HG03342 (cell line): ENCODE measurements around the gene WNT6.
"Not testable (repeated sequence)": the region's sequence is repeated elsewhere in the genome, so short reads cannot be mapped to it uniquely, and the experiment has no call there.

Experiments
- ATAC-seq: cut with Tn5 transposase; IDR thresholded peaks from one replicate; pipeline ENCODE4 v1.9.1; 2021; ENCODE audit warnings: mild to moderate bottlenecking, moderate library complexity; ENCODE audit not compliant: unreplicated experiment

The WNT6 gene

GRCh38 chr2:218830526-218831306 lies 28.9 kb upstream of the WNT6 start:
- no peak for ATAC-seq

DNA sequence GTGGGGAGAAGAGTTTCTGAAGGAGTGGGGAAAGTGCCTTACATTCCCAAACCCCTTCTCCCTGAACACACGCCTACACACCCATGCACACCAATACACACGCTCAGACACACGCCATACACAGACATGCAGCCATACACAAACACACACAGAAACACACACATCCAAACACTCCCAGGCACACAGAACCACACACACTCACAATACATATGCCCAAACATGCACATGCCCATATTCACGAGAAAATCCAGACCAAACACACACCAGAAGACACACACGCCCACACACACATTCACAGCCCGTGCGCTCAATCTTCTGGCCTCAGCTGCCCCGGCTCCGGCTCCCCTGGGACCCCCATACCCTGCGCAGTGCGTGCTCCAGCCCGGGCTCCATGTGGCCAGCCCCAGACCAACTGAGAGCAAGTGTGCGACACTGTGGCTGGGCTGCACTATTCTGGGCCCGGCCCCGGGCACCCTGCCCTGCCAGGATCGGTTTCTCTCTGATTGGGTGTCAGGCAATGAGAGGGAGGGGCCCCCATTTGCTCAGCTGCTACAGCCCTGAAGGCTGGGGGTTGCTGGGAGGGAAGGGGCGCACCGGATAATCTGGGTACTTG lies 28.1 kb upstream of the WNT6 start, which contains the start of gene PRKAG3:
TSS of gene PRKAG3 (minus strand) at position 426 of the 613 bp plus-strand sequence.
- ATAC-seq = no peak

- no peak for ATAC-seq
Measured at GRCh38 chr2:218832081-218832480, 27.5 kb upstream of the WNT6 start.

GRCh38 chr2:218832520-218832919 lies 27.1 kb upstream of the WNT6 start:
- no peak for ATAC-seq

DNA sequence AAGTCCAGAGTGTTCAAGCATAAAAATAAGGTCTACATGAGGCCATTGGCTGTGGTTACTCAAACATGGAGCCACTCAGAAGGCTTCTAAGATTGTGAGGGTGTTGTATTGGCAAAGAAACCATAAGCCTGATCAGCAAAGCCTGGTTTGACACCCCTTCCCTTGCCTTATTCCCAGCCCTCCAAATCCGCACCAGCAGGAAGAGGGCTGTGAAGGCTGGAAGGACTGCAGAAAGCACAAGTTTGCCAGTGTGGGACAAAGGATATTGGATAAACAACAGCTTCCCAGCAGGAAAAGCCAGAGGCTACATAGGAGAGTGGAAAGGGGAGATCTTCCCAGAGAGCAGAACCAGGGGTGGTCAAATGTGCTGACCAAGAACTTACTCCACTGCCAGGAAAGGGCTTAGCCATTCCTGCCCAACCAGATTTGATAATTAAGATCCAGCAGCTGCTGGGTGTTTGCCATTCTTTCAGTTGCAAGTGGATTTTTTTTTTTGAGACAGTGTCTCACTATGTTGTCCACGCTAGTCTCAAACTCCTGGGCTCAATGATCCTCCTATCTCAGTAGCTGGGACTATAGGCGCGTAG lies 26.5 kb upstream of the WNT6 start:
- ATAC-seq = no peak

DNA sequence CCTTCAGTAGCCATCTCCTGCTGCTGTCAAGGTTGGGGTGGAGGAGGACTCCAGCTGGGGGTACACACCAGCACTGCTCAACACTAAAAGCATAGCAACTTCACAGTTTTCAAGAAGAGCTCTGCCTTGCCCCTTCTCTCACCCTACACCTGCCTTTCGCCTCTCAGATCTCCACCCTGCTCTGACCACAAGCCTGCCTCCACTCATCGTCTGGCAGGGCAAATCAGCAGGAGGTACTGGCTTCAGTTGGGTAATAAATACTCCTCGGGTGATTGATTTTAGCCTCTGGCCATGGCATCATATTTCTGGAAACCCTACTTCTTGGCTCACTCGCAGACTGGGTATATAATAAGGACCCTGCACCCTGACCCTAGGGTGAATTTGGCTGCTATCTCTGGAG lies 24.9 kb upstream of the WNT6 start:
- ATAC-seq = no peak

- ATAC-seq = no peak
Measured at GRCh38 chr2:218837495-218837894, 22.1 kb upstream of the WNT6 start.

DNA sequence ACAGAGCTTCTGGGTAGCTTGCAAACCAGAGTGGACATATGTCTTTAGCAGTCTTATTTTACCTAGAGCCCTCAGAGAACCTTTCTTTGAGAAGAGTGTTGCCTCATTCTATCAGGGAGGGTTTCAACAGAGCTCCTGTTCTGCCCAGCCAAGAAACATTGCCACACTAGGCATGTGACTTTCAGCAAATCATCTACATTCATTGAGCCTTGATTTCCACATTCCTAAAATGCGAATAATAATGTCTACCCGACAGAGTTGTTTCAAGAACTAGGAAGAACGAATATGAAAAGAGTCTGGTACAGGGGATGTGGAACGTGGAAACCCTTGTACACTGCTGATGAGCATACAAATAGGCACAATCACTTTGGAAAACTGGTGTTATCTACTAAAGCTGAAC lies 20.2 kb upstream of the WNT6 start:
- ATAC-seq = no peak

DNA sequence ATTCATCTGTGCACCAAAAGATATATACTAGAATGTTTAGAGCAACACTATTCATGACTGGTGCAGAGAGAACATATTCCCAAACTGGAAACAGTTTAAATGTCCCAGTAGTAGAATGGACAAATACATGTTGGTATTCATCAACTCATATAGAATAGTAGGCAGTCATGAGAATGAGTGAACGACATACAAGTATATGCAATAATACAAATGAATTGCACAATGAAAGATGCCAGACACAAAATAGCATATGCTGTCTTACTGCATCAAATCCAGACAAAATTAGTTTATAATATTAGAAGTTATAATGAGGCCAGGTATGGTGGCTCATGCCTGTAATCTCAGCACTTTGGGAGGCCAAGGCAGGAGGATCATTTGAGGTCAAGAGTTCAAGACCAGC lies 19.7 kb upstream of the WNT6 start:
- no peak for ATAC-seq

- not testable (repeated sequence) for ATAC-seq
Measured at GRCh38 chr2:218844334-218844733, 15.3 kb upstream of the WNT6 start.

GRCh38 chr2:218846963-218847362 lies 12.6 kb upstream of the WNT6 start:
- ATAC-seq = not testable (repeated sequence)

DNA sequence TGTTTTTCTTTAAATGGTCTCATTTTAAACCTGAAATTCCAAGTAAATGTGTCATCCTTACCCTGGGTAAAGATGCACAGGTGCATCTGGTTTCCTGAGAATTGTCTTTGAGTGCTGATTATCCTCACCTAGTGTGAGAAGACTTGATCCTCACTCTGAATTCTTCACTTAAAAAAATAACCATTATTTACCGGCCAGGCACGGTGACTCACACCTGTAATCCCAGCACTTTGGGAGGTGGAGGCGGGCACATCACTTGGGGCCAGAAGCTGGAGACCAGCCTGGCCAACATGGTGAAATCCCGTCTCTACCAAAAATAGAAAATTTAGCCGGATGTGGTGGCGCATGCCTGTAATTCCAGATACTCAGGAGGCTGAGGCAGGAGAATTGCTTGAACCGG lies 9.9 kb upstream of the WNT6 start:
- no peak for ATAC-seq

DNA sequence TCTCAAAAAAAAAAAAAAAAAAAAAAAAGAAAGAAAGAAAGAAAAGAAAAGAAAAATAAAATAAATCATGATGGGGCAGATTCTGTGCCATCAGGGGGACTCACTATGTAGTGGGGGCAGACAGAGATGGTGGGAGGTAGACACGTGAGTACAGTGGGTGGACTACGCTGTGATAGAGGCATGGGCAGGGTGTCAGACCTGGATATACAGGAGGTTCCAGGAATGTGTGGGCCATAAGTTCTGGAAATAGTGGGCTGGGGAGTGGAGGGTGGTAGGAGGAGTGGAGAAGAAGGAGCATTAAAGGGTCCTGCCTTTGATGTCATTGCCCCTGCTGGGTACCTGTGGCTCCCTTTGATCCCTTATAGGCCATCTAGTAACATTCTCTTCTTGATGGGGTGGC lies 8.8 kb upstream of the WNT6 start:
- ATAC-seq = no peak

- no peak for ATAC-seq
Measured at GRCh38 chr2:218851286-218851685, 8.3 kb upstream of the WNT6 start.

- ATAC-seq = no peak
Measured at GRCh38 chr2:218852911-218853667, 6.5 kb upstream of the WNT6 start.

DNA sequence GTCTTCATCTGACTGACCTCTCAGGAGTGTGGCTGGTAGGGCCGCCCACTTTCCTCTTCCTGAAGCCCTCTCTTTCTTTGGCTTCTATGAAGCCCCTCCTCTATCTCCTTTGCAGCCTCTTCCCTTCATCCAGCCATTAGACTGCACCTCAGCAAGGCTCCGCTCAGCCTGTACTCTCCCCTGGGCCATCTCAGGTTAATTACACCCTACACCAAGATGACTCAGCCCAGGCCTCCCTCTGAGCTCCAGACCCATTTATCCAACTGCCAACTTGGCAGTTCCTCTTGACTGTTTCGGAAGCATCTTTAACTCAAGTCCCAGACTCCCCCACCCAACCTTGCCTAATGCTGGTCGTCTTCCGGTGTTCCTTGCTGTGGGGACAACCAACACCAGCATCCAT lies 5.8 kb upstream of the WNT6 start:
- ATAC-seq = no peak

DNA sequence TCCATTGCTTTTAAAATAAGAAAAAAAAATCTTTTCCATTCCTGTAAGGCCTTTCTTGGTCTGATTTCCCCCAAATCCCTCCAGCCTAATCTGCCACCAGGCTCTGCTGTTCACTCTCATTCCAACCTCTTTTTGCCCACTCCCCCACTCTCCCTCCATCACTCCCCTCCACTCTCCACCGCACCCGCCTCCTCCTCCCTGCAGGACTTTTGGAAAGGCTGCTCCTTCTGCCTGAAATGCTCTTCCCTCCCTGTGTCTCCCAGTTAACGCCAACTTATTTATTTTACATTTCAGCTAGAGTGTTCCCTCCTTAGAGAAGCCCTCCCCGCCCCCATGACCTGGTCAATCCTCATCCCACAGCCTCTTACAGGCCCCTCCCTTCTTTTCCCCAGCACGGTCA lies 4.7 kb upstream of the WNT6 start:
- ATAC-seq = no peak

DNA sequence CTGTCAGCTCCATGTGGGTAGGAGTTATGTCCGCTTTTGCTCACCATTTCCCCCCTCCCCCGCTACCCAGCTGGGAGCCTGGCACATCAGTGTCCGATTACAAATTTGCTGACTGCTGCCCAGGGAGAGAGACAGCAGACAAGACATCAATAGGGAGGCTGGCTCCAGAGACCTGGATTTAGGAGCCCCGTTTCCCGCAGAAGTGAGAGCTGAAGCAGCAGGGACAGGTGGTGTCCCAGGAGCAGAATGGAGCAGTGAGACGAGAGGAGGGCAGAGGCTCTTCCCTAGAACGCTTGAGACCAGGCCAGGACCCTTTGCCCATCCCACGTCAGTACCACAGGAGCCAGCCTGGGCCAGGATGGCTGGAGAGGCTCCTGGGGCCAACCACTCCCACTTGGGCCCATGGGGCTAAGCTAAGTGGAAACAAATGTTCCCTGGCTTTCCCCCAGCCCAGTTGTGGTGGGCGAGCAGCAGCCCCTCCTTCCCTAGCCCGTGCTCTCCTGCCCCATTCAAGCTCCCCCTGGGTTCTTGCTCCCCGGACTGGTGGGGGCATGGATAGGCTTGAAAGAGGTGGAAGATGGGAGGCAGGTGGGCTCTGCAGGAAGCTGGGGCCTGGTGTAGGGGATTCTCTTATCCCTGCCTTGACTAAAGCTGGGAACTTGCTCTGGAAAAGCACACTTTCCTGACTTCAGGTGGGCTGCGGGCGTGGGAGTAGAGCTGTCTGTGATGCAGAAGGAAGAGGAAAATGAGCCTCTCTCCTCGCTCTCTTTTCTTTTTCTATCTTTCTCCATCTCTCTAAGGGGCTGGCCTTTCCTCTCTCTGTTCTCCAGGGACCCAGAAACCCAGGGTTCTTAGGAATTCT lies 4.1 kb upstream of the WNT6 start:
- ATAC-seq = no peak

DNA sequence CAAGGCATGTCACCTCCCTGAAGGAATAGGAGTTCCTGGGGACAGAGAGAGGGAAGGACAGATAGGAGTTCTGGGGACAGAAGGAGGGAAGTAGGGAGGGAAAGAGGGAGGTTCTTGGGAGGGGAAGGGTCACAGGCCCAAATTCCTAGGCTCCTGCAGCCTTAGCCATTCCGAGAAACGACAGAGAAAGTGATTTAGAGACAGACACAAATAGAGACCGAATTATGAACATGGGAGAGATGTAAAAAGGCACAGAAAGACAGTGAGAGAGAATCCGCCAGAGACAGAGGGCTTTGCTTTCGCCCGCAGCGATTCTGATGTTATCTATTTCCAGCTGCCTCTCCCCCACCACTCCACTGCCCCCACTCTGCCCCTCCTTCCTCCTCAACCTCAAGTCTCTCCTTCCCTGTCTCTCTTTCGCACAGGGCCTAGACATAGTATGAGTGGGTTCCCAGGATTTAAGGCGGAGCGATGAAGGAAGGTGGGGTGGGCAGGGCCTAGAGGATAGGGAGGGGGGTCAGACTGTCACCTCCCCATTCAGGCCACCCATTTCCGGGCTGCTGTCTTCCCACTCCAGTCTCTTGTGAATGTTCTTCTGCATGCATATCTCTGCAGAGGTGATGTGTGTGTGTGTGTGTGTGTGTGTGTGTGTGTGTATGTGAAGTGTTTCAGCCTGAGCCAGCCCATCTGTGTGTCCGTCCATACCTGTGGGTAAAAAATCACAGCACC lies 3.3 kb upstream of the WNT6 start:
- ATAC-seq = no peak

GRCh38 chr2:218856896-218857243 lies 2.7 kb upstream of the WNT6 start:
- ATAC-seq = no peak
